Calu3 (cell line): ENCODE results near the gene GRM7. TPM values are rescaled to one million over a fixed set of nuclear protein-coding genes. Genes with fewer than 3 reads are reported as not detected.

Source experiments
- BruUV-seq: library from RNA; stranded (reverse); fragments of 400-500 nt; replicated peaks from 2 replicates; lab custom pipeline; 2021; lab: Mats Ljungman, UMichigan
- CTCF ChIA-PET: fragments of 300-600 bp; sonication (Branson Sonifier 250); formaldehyde crosslinking; loops from one replicate; lab custom pipeline; 2022; ENCODE audit warnings: antibody characterized with exemption; lab: Charles Lee
- DNase-seq: peaks from one replicate; pipeline ENCODE4 v3.0.0; 2022
- H3K27ac Mint-ChIP-seq: one replicate; pipeline ENCODE4 v1.8.0; 2022; ENCODE audit warnings: mixed read lengths; ENCODE audit not compliant: unreplicated experiment
- H3K27me3 Mint-ChIP-seq: one replicate; pipeline ENCODE4 v1.8.0; 2022; ENCODE audit warnings: mixed read lengths; ENCODE audit not compliant: unreplicated experiment
- H3K36me3 Mint-ChIP-seq: one replicate; pipeline ENCODE4 v1.8.0; 2022; ENCODE audit warnings: mild to moderate bottlenecking, moderate library complexity, mixed read lengths; ENCODE audit not compliant: insufficient read depth, unreplicated experiment
- H3K4me1 Mint-ChIP-seq: one replicate; pipeline ENCODE4 v1.8.0; 2022; ENCODE audit warnings: mild to moderate bottlenecking, low read depth, mixed read lengths; ENCODE audit not compliant: unreplicated experiment
- H3K4me3 Mint-ChIP-seq: one replicate; pipeline ENCODE4 v1.8.0; 2022; ENCODE audit warnings: mild to moderate bottlenecking, low read depth, moderate library complexity, mixed read lengths; ENCODE audit not compliant: unreplicated experiment
- H3K9me3 Mint-ChIP-seq: one replicate; pipeline ENCODE4 v1.8.0; 2022; ENCODE audit warnings: low read depth, mixed read lengths; ENCODE audit not compliant: unreplicated experiment
- CTCF ChIP-seq: fragments of 200-600 bp; IDR thresholded peaks from one replicate; pipeline ENCODE4 v1.8.0; 2022; ENCODE audit warnings: antibody characterized with exemption; ENCODE audit not compliant: unreplicated experiment
- intact Hi-C: fragments of 100-400 bp; cut with micrococcal nuclease; formaldehyde crosslinking; loops from one replicate; pipeline ENCODE4 v1.10.0; 2022; ENCODE audit not compliant: unreplicated experiment
- total RNA-seq: library from RNA; stranded (reverse); gene quantifications from 2 replicates; pipeline ENCODE4 v1.2.3, GENCODE V29; 2022

GRM7 gene
- total RNA-seq, 1 experiment from 2014 or later, result not detected

DNA sequence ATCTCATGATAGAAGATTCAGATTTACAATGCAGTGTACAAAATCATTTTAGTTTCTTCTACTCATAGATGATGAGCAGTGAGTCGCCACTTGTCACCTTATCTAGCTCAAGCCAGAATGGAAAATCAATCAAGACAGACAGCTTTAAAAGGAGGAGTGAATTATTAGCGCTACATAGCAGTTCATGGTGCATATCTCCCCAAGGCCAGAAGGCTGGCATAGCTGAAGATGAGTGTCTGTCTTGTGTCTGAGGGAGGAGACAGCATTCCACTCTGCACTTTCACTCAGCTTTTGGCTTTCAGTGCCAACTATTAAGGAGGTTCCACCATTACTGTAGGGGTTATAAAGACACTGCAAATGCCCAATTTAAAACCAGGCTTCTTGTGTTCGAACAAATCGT lies 836.6 kb downstream of the GRM7 start:
- no peak for TF ChIP-seq CTCF
- DNase-seq, result no peak
- no peaks in the 10 kb centered on the region for H3K36me3 Mint-ChIP-seq
- no peak overlapping the region for H3K4me3 Mint-ChIP-seq
- CTCF ChIA-PET, result no interaction called here
- intact Hi-C loops, result no loop called here
- no peaks in the 10 kb centered on the region for H3K4me1 Mint-ChIP-seq
- no peaks in the 10 kb centered on the region for H3K27me3 Mint-ChIP-seq
- BruUV-seq, result no TSS peak
- peaks cover 2% of the 10 kb centered on the region for H3K9me3 Mint-ChIP-seq
- no peak overlapping the region for H3K27ac Mint-ChIP-seq

DNA sequence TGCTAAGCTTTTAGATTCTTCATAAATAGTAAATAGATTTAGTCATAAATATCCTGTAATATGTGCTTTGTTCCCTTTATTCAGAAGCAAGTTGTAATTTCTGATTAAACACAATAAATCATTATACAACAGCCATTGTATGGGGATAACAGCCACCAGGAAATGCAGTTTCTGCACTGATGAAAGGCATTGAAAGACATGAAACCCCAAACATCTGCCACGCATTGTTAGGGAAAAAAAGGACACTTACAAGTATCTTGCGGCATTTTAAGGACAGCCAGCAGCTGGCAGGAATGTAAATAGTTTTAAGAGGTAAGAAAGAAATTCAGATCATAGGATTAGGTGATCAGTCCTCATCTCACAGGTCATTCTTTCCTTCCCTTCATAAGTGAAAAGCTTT lies 839.6 kb downstream of the GRM7 start:
- Mint-ChIP-seq H3K27ac (no peak overlapping the region), H3K27me3 (no peaks in the 10 kb centered on the region), H3K36me3 (no peaks in the 10 kb centered on the region), H3K4me3 (no peak overlapping the region), H3K9me3 (no peaks in the 10 kb centered on the region), H3K4me1 (peaks cover 5% of the 10 kb centered on the region)
- CTCF ChIA-PET, result interaction anchor here (0.6 to 0.7 kb wide), 2 partner anchors 76 to 220 kb away, joined by 3 read pairs; no protein-coding TSS in a partner anchor
- intact Hi-C loops, result no loop called here
- no peak for DNase-seq
- no peak for TF ChIP-seq CTCF
- BruUV-seq, result no TSS peak

GRCh38 chr3:7700977-7701376 lies 840.1 kb downstream of the GRM7 start:
- DNase-seq, result no peak
- H3K27ac Mint-ChIP-seq, result no peak overlapping the region
- no TSS peak for BruUV-seq
- H3K4me3 Mint-ChIP-seq, result no peak overlapping the region
- intact Hi-C loops, result no loop called here
- CTCF ChIA-PET, result interaction anchor here (0.6 kb wide), 1 partner anchor 76 kb away, joined by 3 read pairs; no protein-coding TSS in a partner anchor
- TF ChIP-seq CTCF, result no peak
- H3K36me3 Mint-ChIP-seq, result no peaks in the 10 kb centered on the region
- H3K27me3 Mint-ChIP-seq, result no peaks in the 10 kb centered on the region
- H3K9me3 Mint-ChIP-seq, result no peaks in the 10 kb centered on the region
- peaks cover 8% of the 10 kb centered on the region for H3K4me1 Mint-ChIP-seq

GRCh38 chr3:7707187-7707586 lies 846.3 kb downstream of the GRM7 start:
- no peak overlapping the region for H3K4me3 Mint-ChIP-seq
- no peaks in the 10 kb centered on the region for H3K27me3 Mint-ChIP-seq
- no peak overlapping the region for H3K27ac Mint-ChIP-seq
- peaks cover 4% of the 10 kb centered on the region for H3K9me3 Mint-ChIP-seq
- no peak for TF ChIP-seq CTCF
- no peak for DNase-seq
- H3K4me1 Mint-ChIP-seq, result peaks cover 8% of the 10 kb centered on the region
- CTCF ChIA-PET, result no interaction called here
- no TSS peak for BruUV-seq
- H3K36me3 Mint-ChIP-seq, result peaks cover 4% of the 10 kb centered on the region
- intact Hi-C loops, result no loop called here
